BLaER1 treated with 17β-estradiol and CSF1 and Interleukin-3, amounts not matched to agents 10 nM and 100 nM (cell line): ENCODE data around the gene KIRREL3.

ENCODE experiments used
- H3K27ac ChIP-seq, 11 experiments: shearing (Covaris generic); formaldehyde crosslinking; 2 replicates each; pipeline ENCODE4 v1.8.1; 2022
- H3K27me3 ChIP-seq, 11 experiments: shearing (Covaris generic); formaldehyde crosslinking; 2 replicates each; pipeline ENCODE4 v1.8.1; 2022
- H3K36me3 ChIP-seq, 11 experiments: shearing (Covaris generic); formaldehyde crosslinking; 2 replicates each; pipeline ENCODE4 v1.8.1; 2022
- H3K4me1 ChIP-seq, 10 experiments: shearing (Covaris generic); formaldehyde crosslinking; 2 replicates each; pipeline ENCODE4 v1.8.1; 2022
- H3K4me2 ChIP-seq, 11 experiments: shearing (Covaris generic); formaldehyde crosslinking; 2 replicates each; pipeline ENCODE4 v1.8.1; 2022
- H3K4me3 ChIP-seq, 10 experiments: shearing (Covaris generic); formaldehyde crosslinking; 2 replicates each; pipeline ENCODE4 v1.8.1; 2022
- H3K9ac ChIP-seq, 11 experiments: shearing (Covaris generic); formaldehyde crosslinking; 2 replicates each; pipeline ENCODE4 v1.8.1; 2022
- H3K9me3 ChIP-seq, 11 experiments: shearing (Covaris generic); formaldehyde crosslinking; replicated peaks in 1 of 11; 2 replicates each; pipeline ENCODE4 v1.8.1; 2022
- H4K20me1 ChIP-seq, 11 experiments: shearing (Covaris generic); formaldehyde crosslinking; 2 replicates each; pipeline ENCODE4 v1.8.1; 2022
- Cebpa-rat ChIP-seq, 11 experiments: shearing (Covaris generic); IDR thresholded peaks; 2 replicates each; pipeline ENCODE4 v1.8.1; 2022

KIRREL3 gene

DNA sequence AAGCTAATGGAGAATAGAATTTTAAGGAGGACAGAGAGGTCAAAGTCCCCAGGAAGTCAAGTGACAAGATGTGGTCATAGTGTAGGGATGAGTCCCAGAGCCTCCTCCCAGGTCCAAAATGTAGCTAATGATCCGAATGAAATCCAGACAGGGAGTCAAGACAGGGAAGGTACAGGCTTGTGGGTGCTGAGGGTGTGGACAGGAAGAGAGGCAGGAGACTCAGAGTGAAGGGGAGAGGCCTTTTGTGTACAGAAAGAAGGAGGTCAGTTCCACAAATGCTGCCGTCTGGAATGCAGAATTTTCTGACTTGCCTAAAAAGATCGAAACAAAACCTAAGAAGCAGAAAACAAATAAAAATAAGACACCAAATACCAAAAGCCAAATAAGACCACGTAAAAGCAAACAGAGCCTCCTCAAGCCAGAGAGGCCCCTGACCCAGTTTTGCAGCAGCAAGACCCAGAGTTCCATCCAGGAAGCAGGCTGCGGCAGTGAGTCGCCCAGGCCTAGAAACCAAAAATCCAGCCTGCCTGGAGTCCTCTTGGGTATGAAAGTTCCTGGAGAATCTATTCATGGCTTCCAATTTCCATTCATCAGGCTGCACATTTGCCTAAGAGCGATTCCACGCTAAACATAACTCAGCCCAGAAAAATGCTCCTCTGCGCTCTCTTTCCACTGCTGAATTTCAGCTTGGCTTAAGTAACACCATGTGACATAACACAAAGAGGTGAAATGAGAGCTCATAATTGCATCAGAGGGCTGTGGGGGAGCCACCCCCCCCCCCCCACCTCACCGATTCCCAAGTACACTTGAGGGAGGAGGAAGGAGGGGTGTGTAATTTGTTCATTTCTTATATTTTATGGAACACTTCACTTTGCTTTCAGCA, 71.2 kb downstream of the KIRREL3 start:
- Histone ChIP-seq H3K27me3 (no peaks in the 10 kb centered on the region), H3K4me1 (peaks cover 0 to 11% (median 0%) of the 10 kb centered on the region in 10 experiments; a peak in 4 of 20 replicates), H3K9ac (no peak overlapping the region), H4K20me1 (no peaks in the 10 kb centered on the region), H3K9me3 (peaks cover 4 to 14% (median 8%) of the 10 kb centered on the region in 11 experiments; a peak in 17 of 22 replicates), H3K36me3 (no peaks in the 10 kb centered on the region), H3K4me2 (no peak overlapping the region), H3K27ac (no peak overlapping the region), H3K4me3 (no peak overlapping the region)
- TF ChIP-seq Cebpa-rat (IDR thresholded peaks at IDR 0.05): no peak

- Histone ChIP-seq H3K4me2 (no peak overlapping the region), H3K27me3 (no peaks in the 10 kb centered on the region), H4K20me1 (no peaks in the 10 kb centered on the region), H3K9ac (no peak overlapping the region), H3K9me3 (peaks cover 0 to 3% (median 0%) of the 10 kb centered on the region in 11 experiments; a peak in 2 of 22 replicates), H3K27ac (no peak overlapping the region), H3K4me3 (no peak overlapping the region), H3K36me3 (no peaks in the 10 kb centered on the region), H3K4me1 (peaks cover 0 to 11% (median 0%) of the 10 kb centered on the region in 10 experiments; a peak in 4 of 20 replicates)
- no peak for TF ChIP-seq Cebpa-rat (IDR thresholded peaks at IDR 0.05)
Measured at GRCh38 chr11:126927623-126928022, 72.9 kb downstream of the KIRREL3 start.

DNA sequence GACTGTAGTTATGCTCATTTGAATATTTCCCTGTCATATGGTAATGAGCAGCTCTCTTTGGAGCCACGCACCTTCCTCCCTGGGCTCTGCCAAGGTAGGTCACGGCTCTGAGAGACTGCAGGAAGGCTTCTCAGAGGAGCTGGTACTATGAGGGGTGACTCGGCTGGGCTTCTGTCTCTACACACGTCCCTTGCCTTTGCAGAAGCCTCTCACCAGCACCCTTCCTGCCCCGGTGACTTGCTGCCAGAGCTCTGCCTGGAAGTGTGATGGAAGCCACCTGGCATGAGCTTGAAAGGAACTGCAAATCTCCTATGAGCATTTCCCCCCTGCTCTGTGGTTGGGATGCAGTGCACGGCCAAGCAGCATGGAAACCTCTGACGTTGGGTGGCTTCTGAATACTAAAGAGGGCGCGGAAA, 74.2 kb downstream of the KIRREL3 start:
- H3K4me1 ChIP-seq: peaks cover 0 to 11% (median 0%) of the 10 kb centered on the region in 10 experiments; a peak in 4 of 20 replicates
- no peak overlapping the region for H3K4me2 ChIP-seq
- H3K4me3 ChIP-seq: no peak overlapping the region
- H4K20me1 ChIP-seq: no peaks in the 10 kb centered on the region
- no peak for TF ChIP-seq Cebpa-rat (IDR thresholded peaks at IDR 0.05)
- peaks cover 0 to 3% (median 0%) of the 10 kb centered on the region in 11 experiments; a peak in 2 of 22 replicates for H3K9me3 ChIP-seq
- no peak overlapping the region for H3K27ac ChIP-seq
- no peaks in the 10 kb centered on the region for H3K36me3 ChIP-seq
- H3K27me3 ChIP-seq: no peaks in the 10 kb centered on the region
- H3K9ac ChIP-seq: no peak overlapping the region

DNA sequence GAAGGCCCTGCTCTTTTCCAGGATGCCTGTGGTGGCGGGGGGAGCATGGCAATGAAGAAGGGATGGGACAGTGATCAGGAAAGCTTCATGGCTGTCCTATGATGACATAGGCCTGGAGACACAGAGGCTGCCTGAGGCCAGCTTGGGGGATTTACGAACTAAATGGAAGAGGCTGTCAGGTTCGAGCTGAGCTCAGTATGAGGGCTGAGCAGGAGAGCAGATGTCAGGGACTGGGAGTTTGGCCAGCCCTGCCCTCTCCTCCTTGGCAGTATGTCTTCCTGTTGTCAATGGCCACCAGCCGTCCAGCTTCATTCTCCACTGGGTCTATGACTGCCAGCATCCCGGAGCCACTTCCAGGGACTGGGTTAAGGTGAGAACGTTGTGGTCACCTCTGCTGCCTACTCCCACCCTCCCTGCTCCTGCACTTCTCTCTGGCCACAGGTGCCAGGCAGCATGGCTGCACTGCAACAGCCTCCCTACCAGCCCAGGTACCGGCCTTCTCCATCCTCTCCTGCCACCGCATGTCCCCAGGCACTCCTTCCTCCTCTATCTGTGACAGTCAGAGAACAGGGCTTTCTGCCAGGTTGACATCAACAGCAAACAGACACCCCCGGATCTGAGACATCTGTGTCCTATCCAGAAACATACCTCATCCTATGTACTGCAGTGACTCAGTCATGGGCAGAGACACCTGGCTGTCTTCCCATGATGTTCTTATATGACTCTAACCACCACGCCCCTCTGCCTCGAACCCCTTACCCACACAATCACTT, 75.1 kb downstream of the KIRREL3 start:
- Histone ChIP-seq H3K4me2 (no peak overlapping the region), H3K27ac (no peak overlapping the region), H3K4me3 (no peak overlapping the region), H3K27me3 (no peaks in the 10 kb centered on the region), H3K9me3 (peaks cover 0 to 3% (median 0%) of the 10 kb centered on the region in 11 experiments; a peak in 2 of 22 replicates), H3K9ac (no peak overlapping the region), H3K4me1 (peaks cover 0 to 9% (median 0%) of the 10 kb centered on the region in 10 experiments; a peak in 4 of 20 replicates), H4K20me1 (no peaks in the 10 kb centered on the region), H3K36me3 (no peaks in the 10 kb centered on the region)
- TF ChIP-seq Cebpa-rat (IDR thresholded peaks at IDR 0.05): no peak

- Histone ChIP-seq H3K4me2 (no peak overlapping the region), H3K4me3 (no peak overlapping the region), H3K4me1 (peaks cover under 1 to 7% (median 1%) of the 10 kb centered on the region in 10 experiments; a peak in 17 of 20 replicates), H3K27ac (no peak overlapping the region), H3K27me3 (no peaks in the 10 kb centered on the region), H3K9me3 (peaks cover 0 to 3% (median 0%) of the 10 kb centered on the region in 11 experiments; a peak in 2 of 22 replicates), H3K36me3 (no peaks in the 10 kb centered on the region), H4K20me1 (no peaks in the 10 kb centered on the region), H3K9ac (no peak overlapping the region)
- TF ChIP-seq Cebpa-rat (IDR thresholded peaks at IDR 0.05): no peak
Measured at GRCh38 chr11:126924376-126925040, 76.1 kb downstream of the KIRREL3 start.

DNA sequence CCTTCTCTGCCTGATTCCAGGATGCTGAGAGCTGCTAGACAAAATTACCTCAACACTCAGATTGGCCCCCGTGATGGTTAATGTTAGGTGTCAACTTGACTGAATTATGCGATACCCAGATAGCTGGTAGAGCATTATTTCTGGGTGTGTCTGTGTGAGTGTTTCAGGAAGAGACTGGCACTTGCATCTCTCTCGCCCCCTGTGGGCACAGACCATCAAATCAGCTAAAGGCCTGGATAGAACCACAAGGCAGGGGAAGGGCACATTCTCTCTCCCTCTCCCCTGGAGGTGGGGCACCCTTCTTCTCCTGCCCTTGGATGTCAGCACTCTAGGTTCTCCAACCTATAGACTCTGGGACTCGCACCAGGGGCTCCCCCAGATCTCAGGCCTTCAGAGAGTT, 79.7 kb downstream of the KIRREL3 start:
- Histone ChIP-seq H3K4me2 (no peak overlapping the region), H3K27me3 (no peaks in the 10 kb centered on the region), H3K4me1 (peaks cover 6 to 25% (median 14%) of the 10 kb centered on the region in 10 experiments; a peak in 17 of 20 replicates), H4K20me1 (no peaks in the 10 kb centered on the region), H3K27ac (no peak overlapping the region), H3K4me3 (no peak overlapping the region), H3K9me3 (peaks cover 0 to 3% (median 0%) of the 10 kb centered on the region in 11 experiments; a peak in 2 of 22 replicates), H3K36me3 (no peaks in the 10 kb centered on the region), H3K9ac (no peak overlapping the region)
- no peak for TF ChIP-seq Cebpa-rat (IDR thresholded peaks at IDR 0.05)

GRCh38 chr11:126919147-126919823, 81.3 kb downstream of the KIRREL3 start:
- peaks cover 6 to 25% (median 14%) of the 10 kb centered on the region in 10 experiments; a peak in 17 of 20 replicates for H3K4me1 ChIP-seq
- no peak overlapping the region for H3K9ac ChIP-seq
- H3K27ac ChIP-seq: peak overlapping the region in 1 of 11 experiments; percentile 14; a peak in 1 of 22 replicates
- no peaks in the 10 kb centered on the region for H3K27me3 ChIP-seq
- no peak for TF ChIP-seq Cebpa-rat (IDR thresholded peaks at IDR 0.05)
- no peaks in the 10 kb centered on the region for H3K36me3 ChIP-seq
- no peak overlapping the region for H3K4me3 ChIP-seq
- no peaks in the 10 kb centered on the region for H4K20me1 ChIP-seq
- H3K4me2 ChIP-seq: peak overlapping the region; percentile 1 to 60 (median 30); a peak in 14 of 22 replicates
- peaks cover 0 to 3% (median 0%) of the 10 kb centered on the region in 11 experiments; a peak in 2 of 22 replicates for H3K9me3 ChIP-seq

DNA sequence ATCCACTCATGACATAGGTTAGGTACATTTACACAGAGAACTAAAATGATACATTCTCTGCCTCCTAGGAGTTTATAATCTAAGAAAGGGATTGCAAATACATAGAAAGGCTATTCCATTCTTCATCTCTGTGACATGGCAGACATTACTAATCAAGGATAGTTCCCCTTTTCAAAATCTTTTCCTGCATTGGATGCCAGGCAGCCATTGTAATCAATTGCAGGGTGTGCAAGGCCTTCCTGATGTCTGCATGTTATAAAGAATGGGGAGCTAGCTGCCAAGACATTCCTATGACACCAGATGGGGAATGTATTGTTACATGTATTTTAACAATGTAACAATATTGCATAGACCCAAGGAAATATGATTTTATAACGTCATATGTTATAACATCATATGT, 82.0 kb downstream of the KIRREL3 start:
- Histone ChIP-seq H4K20me1 (no peaks in the 10 kb centered on the region), H3K27me3 (no peaks in the 10 kb centered on the region), H3K4me3 (no peak overlapping the region), H3K9ac (no peak overlapping the region), H3K4me2 (peak overlapping the region in 2 of 11 experiments; percentile 21 to 33; a peak in 3 of 22 replicates), H3K4me1 (peaks cover 6 to 25% (median 14%) of the 10 kb centered on the region in 10 experiments; a peak in 17 of 20 replicates), H3K36me3 (no peaks in the 10 kb centered on the region), H3K27ac (peak overlapping the region in 2 of 11 experiments; percentile 30 to 47; a peak in 1 of 22 replicates), H3K9me3 (peaks cover 0 to 3% (median 0%) of the 10 kb centered on the region in 11 experiments; a peak in 2 of 22 replicates)
- TF ChIP-seq Cebpa-rat (IDR thresholded peaks at IDR 0.05): no peak
